Stomach (tissue), 9 donors: Measurements from ENCODE around the gene FBXL22. TPM values are rescaled to one million over a fixed set of nuclear protein-coding genes. Genes with fewer than 3 reads are reported as not detected.

Experiments
- DNase-seq, 2 donors: peaks; one replicate each; pipeline versions ENCODE4 v3.0.0 to v3.0.0-alpha.2; 2013 to 2019
- H3K27ac ChIP-seq, 5 donors: fragments of 200-600 bp in 4 of 5; sonication (generic) in 4 of 5; one replicate each; pipeline ENCODE4 v1.5.1; 2013 to 2019; ENCODE audit warnings: mild to moderate bottlenecking in 1 of 5, moderate library complexity in 1 of 5
- H3K27me3 ChIP-seq, 3 donors: fragments of 200-600 bp; sonication (generic); one replicate each; pipeline ENCODE4 v1.5.1; 2017 to 2019; ENCODE audit warnings: mixed run types in 1 of 3
- H3K36me3 ChIP-seq, 4 donors: fragments of 200-600 bp; sonication (generic); 1 replicate in 3 of 4; 2 replicates in 1 of 4; pipeline ENCODE4 v1.5.1; 2016 to 2019
- H3K4me1 ChIP-seq, 4 donors: fragments of 200-600 bp; sonication (generic); one replicate each; pipeline ENCODE4 v1.5.1; 2016 to 2019
- H3K4me3 ChIP-seq, 4 donors: fragments of 200-600 bp; sonication (generic) in 3 of 4; one replicate each; pipeline ENCODE4 v1.5.1; 2016 to 2019; ENCODE audit warnings: mild to moderate bottlenecking in 1 of 4
- H3K9me3 ChIP-seq, 4 donors: fragments of 200-600 bp; sonication (generic); one replicate each; pipeline ENCODE4 v1.5.1; 2016 to 2019
- CTCF ChIP-seq, 7 experiments: fragments of 450-650 bp in 4 of 7; fragments of 200-600 bp in 3 of 7; sonication (generic) in 3 of 7; IDR thresholded peaks; one replicate each; pipeline ENCODE4 v1.5.1; 2016 to 2019; ENCODE audit warnings: antibody characterized with exemption in 7 of 7, control low read depth in 2 of 7, mild to moderate bottlenecking in 1 of 7
- EP300 ChIP-seq: sonication (generic); formaldehyde crosslinking; IDR thresholded peaks from one replicate; pipeline ENCODE4 v1.6.1; 2017; ENCODE audit warnings: antibody characterized with exemption
- POLR2A ChIP-seq, 4 donors: fragments of 450-650 bp; IDR thresholded peaks; one replicate each; pipeline ENCODE4 v1.6.1; 2016; ENCODE audit warnings: antibody characterized with exemption in 4 of 4, control low read depth in 2 of 4, mild to moderate bottlenecking in 1 of 4, moderate library complexity in 1 of 4
- POLR2AphosphoS5 ChIP-seq, 3 donors: sonication (generic); formaldehyde crosslinking; IDR thresholded peaks; one replicate each; pipeline ENCODE4 v1.6.1; 2016; ENCODE audit warnings: antibody characterized with exemption in 3 of 3
- WGBS, 5 donors: extraction: QIAGEN DNeasy Blood & Tissue Kit in 3 of 5; methylation state at CpG; one replicate each; pipeline versions ENCODE4 v1.1.5 to v1.1.7; 2013 to 2018; 5-methylcytosine and 5-hydroxymethylcytosine counted together
- intact Hi-C: fragments of 100-400 bp; cut with DNase I; formaldehyde crosslinking; loops from one replicate; pipeline ENCODE4 v1.15.1; 2023; ENCODE audit warnings: low total_unique reads
- polyA plus RNA-seq, 3 donors: library from polyadenylated mRNA; stranded (reverse); fragments of 200-250 nt; gene quantifications; one replicate each; pipeline ENCODE4 v1.2.3, GENCODE V29; 2013
- total RNA-seq, 5 donors: library from RNA; depleted of rRNA; stranded (reverse); fragments of >200 nt; gene quantifications; one replicate each; pipeline versions ENCODE4 v1.1.0 to v1.2.3, GENCODE V29; 2014 to 2016
- donor health status: healthy with polysubstance abuse.
- donor health status: Bipolar disorder and iron deficiency.
- donor health status: healthy.

Gene FBXL22
- total and polyA plus RNA-seq, 8 donors: 1.5 to 34.4 (median 7.7) TPM; not detected in 1

- Histone ChIP-seq H3K27ac (peak overlapping the region in 1 of 5 donors; percentile 2), H3K9me3 (no peaks in the 10 kb centered on the region), H3K27me3 (no peaks in the 10 kb centered on the region), H3K36me3 (peaks cover 27 to 94% (median 88%) of the 10 kb centered on the region in 4 donors), H3K4me1 (peaks cover 0 to 20% (median 10%) of the 10 kb centered on the region in 4 donors), H3K4me3 (no peak overlapping the region)
- intact Hi-C loops: no loop called here
- TF ChIP-seq CTCF (IDR thresholded peaks at IDR 0.05) (no peak), POLR2A (IDR thresholded peaks at IDR 0.05) (no peak), EP300 (no peak), POLR2AphosphoS5 (IDR thresholded peaks at IDR 0.05) (no peak)
- WGBS, 5 donors: 93 to 97% (median 95%) methylated on average over 5 of the region's 5 CpGs
- DNase-seq: no peak
Measured at GRCh38 chr15:63586790-63587189, 10.4 kb upstream of the FBXL22 start.

- Histone ChIP-seq H3K9me3 (no peaks in the 10 kb centered on the region), H3K27ac (no peak overlapping the region), H3K36me3 (peaks cover 20 to 94% (median 88%) of the 10 kb centered on the region in 4 donors)
Measured at GRCh38 chr15:63587527-63587926, 9.7 kb upstream of the FBXL22 start.

GRCh38 chr15:63588826-63589225 is 8.4 kb upstream of the FBXL22 start:
- TF ChIP-seq POLR2A (IDR thresholded peaks at IDR 0.05): no peak
- TF ChIP-seq EP300: no peak
- no peak for TF ChIP-seq POLR2AphosphoS5 (IDR thresholded peaks at IDR 0.05)
- no peak for TF ChIP-seq CTCF (IDR thresholded peaks at IDR 0.05)
- intact Hi-C loops: no loop called here

More at GRCh38 chr15:63587527-63587926, 9.7 kb upstream of the FBXL22 start:
- H3K4me1 ChIP-seq: peaks cover 0 to 20% (median 10%) of the 10 kb centered on the region in 4 donors
- H3K4me3 ChIP-seq: no peak overlapping the region
- 36 to 66% (median 50%) methylated on average over 2 of the region's 2 CpGs for WGBS, 5 donors
- H3K27me3 ChIP-seq: no peaks in the 10 kb centered on the region
- DNase-seq: no peak
- intact Hi-C loops: no loop called here
- no peak for TF ChIP-seq CTCF (IDR thresholded peaks at IDR 0.05)
- peak in 1 of 3 donors; percentile 14 for TF ChIP-seq POLR2AphosphoS5 (IDR thresholded peaks at IDR 0.05)

GRCh38 chr15:63593705-63594671 is 3.2 kb upstream of the FBXL22 start:
- H3K4me3 ChIP-seq: no peak overlapping the region
- 80 to 91% (median 83%) methylated on average over 9 of the region's 9 CpGs for WGBS, 5 donors
- no peaks in the 10 kb centered on the region for H3K9me3 ChIP-seq
- intact Hi-C loops: loop anchor here (10.0 kb wide), 1 partner anchor 99 kb away; no protein-coding TSS in a partner anchor
- peaks cover 26 to 62% (median 57%) of the 10 kb centered on the region in 4 donors for H3K36me3 ChIP-seq
- TF ChIP-seq POLR2A (IDR thresholded peaks at IDR 0.05) (no peak), CTCF (IDR thresholded peaks at IDR 0.05) (no peak)
- peaks cover 12 to 46% (median 31%) of the 10 kb centered on the region in 4 donors for H3K4me1 ChIP-seq
- H3K27me3 ChIP-seq: no peaks in the 10 kb centered on the region
- DNase-seq: no peak
- H3K27ac ChIP-seq: peak overlapping the region in 3 of 5 donors; percentile 26 to 95 (median 87)

More at GRCh38 chr15:63588826-63589225, 8.4 kb upstream of the FBXL22 start:
- H3K4me1 ChIP-seq: peaks cover 0 to 20% (median 10%) of the 10 kb centered on the region in 4 donors
- no peaks in the 10 kb centered on the region for H3K9me3 ChIP-seq
- no peak overlapping the region for H3K27ac ChIP-seq
- peaks cover 30 to 95% (median 89%) of the 10 kb centered on the region in 4 donors for H3K36me3 ChIP-seq
- WGBS, 5 donors: 90 to 96% (median 92%) methylated on average over 6 of the region's 6 CpGs
- H3K27me3 ChIP-seq: no peaks in the 10 kb centered on the region
- no peak for DNase-seq
- no peak overlapping the region for H3K4me3 ChIP-seq
